Stimulated activated CD4-positive, alpha-beta T cell treated with anti-CD3 and anti-CD28 coated beads, TNF-alpha, amount 100 ng/mL, for 1 hour (primary cell): ENCODE data around the gene SYMPK.

Experiments
- DNase-seq, 3 donors: peaks; one replicate each; pipeline ENCODE4 v3.0.0-alpha.2; 2020; ENCODE audit warnings: low read depth in 3 of 3, low spot score in 1 of 3

Gene SYMPK

DNA sequence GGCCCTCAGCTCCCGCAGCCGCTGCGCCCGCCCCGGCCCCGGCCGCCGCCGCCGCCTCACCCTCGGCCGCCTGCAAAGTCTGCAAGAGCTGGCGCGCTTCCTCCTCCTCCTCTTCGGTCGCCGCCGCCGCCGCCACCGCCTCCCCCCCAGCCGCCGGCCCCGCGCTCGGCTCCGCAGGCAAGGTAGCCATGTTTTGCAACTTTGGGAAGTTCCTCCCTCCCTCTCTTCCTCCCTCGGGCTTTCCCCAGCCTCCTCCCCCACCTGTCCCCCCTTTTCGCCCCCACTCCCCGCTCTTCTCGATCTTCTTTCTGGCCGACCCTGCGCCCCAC is 94.3 kb downstream of the SYMPK start:
- DNase-seq: peak in 1 of 3 donors; percentile 21

DNA sequence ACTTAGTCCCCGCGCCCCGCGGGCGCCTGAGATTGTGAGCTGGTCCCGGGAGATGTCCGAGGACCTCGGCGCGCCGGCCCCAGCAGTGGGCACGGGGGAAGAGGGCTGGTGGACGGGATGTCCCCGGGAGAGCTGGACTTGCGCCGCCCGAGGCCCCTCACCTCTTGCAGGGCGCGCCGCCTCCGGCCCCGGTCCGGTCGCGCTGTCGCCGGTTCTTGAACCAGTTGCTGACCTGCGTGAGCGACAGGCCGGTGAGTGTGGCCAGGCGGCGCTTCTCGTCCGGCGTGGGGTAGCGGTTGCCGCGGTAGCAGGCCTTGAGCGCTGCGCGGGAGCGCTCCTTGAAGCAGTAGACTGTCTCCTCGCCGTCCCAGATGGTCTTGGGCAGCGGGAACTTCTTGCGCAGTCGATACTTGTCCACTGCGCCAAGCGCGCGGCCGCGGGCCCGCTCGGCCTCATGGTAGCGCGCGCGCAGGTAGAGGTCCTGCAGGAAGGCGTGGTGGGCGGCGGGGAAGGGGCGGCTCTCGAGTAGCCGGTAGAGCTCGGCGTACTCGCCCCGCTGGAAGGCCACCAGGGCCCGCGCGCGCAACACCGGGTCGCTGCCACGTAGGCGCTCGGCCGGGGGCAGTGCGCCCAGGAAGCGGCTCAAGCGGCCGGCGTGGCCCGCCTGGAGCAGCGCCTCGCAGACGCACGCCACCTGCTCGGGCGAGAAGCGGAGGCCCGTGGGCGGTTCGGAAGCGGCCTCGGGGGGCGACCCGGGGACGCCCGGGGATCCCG is 94.9 kb downstream of the SYMPK start:
- peak in 1 of 3 donors; percentile 18 for DNase-seq

DNA sequence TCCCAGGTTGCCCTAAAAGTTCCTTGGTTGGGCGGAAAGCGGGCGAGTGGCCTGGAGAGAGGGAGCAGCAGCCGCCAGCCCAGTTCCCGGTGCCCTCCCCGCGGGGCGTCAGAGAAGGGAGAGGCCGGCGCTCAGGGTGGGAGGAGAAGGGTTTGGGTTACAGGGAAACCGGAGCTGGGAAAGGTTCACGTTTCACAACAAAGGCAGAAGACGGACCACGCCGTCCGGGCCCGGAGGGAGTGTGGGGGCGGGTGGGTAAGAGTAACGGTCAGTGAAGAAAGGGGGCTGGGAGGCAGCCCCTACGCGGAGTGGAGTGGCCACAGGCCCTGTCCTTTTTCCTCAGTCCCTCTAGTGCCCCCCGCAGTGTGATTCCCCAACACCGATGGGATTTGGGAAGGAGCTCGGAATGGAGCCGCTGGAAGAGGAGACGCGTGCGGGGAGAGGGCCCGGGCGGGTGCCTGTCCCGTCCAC is 95.5 kb downstream of the SYMPK start:
- no peak for DNase-seq

- no peak for DNase-seq
These were observed 96.0 kb downstream of the SYMPK start for GRCh38 chr19:45766869-45767346.

DNA sequence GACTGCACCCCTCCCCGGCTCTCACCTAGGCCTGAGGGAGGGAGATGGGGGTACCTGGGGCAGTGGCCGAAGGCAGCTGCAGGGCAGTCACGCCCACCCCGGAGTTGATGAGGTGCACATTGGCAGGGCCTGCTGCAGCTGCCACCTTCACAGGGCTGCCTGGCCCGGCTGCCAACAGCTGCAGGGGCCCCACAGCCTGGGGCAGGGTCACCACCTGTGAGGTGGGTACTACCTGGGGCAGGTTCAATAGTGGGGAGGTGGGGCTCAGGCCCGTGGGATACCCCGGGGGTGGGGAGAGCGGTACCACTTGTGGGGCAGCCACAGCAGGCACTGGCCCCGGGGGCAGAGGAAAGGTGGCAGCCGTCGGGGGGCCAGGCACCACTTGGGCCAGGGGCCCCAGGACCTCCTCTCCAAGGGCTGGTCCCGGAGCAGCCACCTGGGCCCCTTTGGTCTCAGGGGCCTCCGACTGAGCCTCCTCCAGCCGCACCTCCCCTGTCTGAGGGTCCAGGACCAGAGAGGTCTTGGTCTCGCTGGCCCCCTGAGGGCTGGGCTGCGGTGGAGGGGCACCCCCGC is 96.6 kb downstream of the SYMPK start:
- no peak for DNase-seq

DNA sequence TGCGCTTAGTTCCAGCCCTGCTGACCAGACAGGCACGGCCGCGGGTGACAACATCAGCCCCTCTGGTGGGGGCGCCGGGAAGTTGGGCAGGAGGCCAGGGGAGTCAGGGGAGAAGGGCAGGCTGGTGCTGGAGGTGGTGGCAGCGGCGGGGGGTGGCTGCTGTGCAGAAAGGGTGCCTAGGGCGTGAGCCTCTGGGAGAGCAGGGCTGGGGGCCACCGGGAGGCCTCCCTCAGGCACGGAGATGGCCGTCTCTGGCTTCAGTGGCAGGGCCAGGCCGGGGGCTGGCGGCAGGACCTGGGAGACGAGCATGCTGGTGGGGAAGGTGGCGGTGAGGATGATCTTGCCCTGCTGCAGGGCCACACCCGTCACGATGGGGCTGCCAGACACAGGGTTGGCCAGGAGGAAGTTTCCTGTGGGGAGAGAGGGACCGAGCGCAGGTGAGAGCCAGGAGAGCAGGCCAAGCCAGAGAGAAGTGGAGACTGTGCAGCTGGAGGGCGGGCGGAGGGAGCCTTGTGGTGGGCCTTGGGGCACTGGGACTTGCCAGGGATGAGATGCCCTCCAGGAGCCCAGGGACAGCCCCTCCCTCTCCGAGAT is 97.1 kb downstream of the SYMPK start:
- DNase-seq: no peak
